ENCODE results near the gene PLEKHA4.

GRCh38 chr19:48805452-48805851 lies 63.0 kb downstream of the PLEKHA4 start:
- no peak for TF ChIP-seq TAF1 (IDR thresholded peaks at IDR 0.05; ENCODE audit: low read depth)
- TF ChIP-seq RAD21 (IDR thresholded peaks at IDR 0.05; ENCODE audit: low read depth): no peak
- no peak for TF ChIP-seq EP300 (IDR thresholded peaks at IDR 0.05; ENCODE audit: borderline replicate concordance)
- TF ChIP-seq ZBTB7A (IDR thresholded peaks at IDR 0.05; ENCODE audit: low read depth): no peak
- no peak for TF ChIP-seq MAX (IDR thresholded peaks at IDR 0.05)
- TF ChIP-seq CEBPB (IDR thresholded peaks at IDR 0.05): no peak
- TF ChIP-seq, protein P1, sequence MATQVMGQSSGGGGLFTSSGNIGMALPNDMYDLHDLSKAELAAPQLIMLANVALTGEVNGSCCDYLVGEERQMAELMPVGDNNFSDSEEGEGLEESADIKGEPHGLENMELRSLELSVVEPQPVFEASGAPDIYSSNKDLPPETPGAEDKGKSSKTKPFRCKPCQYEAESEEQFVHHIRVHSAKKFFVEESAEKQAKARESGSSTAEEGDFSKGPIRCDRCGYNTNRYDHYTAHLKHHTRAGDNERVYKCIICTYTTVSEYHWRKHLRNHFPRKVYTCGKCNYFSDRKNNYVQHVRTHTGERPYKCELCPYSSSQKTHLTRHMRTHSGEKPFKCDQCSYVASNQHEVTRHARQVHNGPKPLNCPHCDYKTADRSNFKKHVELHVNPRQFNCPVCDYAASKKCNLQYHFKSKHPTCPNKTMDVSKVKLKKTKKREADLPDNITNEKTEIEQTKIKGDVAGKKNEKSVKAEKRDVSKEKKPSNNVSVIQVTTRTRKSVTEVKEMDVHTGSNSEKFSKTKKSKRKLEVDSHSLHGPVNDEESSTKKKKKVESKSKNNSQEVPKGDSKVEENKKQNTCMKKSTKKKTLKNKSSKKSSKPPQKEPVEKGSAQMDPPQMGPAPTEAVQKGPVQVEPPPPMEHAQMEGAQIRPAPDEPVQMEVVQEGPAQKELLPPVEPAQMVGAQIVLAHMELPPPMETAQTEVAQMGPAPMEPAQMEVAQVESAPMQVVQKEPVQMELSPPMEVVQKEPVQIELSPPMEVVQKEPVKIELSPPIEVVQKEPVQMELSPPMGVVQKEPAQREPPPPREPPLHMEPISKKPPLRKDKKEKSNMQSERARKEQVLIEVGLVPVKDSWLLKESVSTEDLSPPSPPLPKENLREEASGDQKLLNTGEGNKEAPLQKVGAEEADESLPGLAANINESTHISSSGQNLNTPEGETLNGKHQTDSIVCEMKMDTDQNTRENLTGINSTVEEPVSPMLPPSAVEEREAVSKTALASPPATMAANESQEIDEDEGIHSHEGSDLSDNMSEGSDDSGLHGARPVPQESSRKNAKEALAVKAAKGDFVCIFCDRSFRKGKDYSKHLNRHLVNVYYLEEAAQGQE (IDR thresholded peaks at IDR 0.05; ENCODE audit: low read depth): no peak
- TF ChIP-seq CREB1 (IDR thresholded peaks at IDR 0.05; ENCODE audit: low read depth): no peak
- TF ChIP-seq TCF12 (IDR thresholded peaks at IDR 0.05; ENCODE audit: low read depth): no peak
- no peak for TF ChIP-seq NFIC (IDR thresholded peaks at IDR 0.05)
- no peak for TF ChIP-seq TEAD4 (IDR thresholded peaks at IDR 0.05)
- TF ChIP-seq EGR1 (IDR thresholded peaks at IDR 0.05): no peak
